COR-L47 (cell line): Measurements from ENCODE around the gene RBM6.
"Not testable (repeated sequence)": the region's sequence is repeated elsewhere in the genome, so short reads cannot be mapped to it uniquely, and the experiment has no call there.

Source experiments
- DNase-seq: peaks from one replicate; lab custom pipeline; 2025; lab: John Stamatoyannopoulos, UW

Gene RBM6

DNA sequence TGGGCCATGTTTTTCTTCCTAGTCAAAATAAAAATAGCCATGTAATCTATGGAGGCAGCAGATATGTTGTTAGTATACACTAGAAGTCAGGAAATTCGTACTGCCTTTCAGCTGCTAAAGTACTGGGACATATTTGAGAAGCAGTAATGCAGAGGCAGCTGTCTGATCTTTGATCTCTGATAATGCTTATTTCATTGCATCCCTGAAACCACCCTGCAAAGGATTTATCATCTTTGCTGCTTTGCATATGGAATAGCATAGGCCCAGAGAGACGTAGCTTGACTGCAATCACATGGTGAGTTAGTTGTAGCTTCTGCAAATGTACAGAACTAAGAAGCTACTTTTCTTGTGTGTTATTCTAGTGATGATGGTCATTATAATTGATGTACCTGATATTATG is 52.4 kb downstream of the RBM6 start:
- no peak for DNase-seq

DNA sequence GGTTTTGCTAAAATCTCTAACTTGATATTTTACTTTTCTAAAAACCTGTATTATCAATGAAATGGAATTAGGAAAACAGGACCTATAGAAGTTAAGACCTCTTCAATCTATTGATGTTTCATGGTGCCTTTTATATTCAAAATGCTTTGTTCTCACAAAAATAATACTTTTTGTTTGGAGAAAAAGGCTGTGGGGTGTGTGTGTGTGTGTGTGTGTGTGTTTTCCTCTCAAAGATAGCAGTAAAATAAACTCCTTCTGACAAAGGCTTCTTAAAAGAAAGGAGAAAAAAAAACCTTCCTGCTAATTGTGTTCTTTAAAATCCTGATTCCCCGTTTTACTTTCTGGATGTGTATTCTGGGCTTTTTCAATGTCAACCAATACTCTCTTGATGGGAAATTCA is 54.5 kb downstream of the RBM6 start:
- no peak for DNase-seq

DNA sequence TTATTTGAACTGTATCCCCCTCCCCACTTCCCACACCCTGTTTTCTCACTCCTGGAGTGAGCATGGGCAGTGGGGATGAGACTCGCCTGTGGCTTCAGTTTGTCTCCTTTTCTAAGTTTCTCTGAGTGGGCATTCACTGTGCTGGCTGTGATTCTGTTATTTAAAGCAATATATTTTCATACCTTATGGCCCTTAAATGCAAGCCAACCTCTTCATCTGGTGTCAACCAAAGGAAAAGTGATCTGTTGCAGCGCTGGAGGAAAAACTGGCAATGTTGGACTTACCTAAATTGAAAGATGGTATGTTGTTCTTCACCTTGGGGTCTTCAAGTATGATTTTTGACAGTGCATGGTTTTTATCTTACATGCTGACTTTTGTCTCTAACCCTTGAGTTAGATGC is 56.1 kb downstream of the RBM6 start:
- DNase-seq, result no peak

DNA sequence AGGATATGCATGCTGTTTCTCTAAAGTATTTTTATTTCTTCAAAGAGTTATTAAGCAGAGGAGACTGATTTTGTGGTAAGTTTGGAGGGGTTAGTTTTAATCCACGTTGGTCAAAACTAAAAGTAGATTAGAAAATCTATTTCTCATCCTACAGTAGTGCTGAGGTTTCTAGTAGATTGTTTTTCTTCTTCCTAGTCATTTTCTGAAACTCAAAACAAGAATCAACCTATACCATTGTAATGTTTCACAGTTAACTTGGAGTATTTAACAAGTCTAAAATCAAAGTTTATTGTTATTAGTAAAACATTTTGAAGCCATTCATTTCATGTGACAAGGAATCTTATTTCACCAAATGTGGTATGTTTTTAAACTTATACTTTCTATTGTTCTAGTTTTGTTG is 57.9 kb downstream of the RBM6 start:
- no peak for DNase-seq

DNA sequence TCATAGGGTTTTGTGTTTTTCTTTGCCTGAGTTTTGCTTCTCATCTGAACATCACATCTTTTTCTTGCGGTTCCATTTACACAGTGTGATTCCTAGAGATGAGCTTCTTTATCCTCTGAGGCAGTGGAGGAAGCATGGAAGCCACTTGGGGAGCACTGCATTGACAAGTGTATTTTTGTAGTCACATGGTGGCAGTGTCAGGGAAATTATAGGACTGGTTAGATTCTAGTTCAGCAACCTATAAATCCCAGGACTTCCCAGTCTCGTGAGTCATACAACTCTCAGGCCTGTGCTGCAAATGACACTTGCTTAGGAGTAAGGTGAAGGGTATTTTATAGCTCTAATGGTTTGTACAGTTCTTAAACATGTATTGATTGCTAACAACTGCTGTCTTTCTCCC is 58.4 kb downstream of the RBM6 start:
- no peak for DNase-seq

DNA sequence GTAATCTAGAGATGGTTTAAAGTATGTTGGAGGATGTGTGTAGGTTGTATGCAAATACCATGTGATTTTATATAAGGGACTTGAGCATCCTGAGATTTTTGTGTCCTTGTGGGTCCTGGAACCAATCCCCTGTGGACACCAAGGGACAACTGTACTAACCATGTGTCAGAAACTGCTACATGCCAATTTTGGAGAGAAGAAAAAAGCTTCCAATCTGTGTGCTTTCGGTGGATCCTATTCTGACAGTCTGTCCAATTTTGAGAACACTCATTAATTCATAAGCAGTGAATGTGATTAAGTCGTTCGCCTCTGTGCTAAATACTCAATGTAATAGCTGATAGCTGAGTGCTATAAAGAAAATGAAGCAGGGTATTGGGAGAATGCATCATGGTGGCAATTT is 61.6 kb downstream of the RBM6 start:
- no peak for DNase-seq

DNA sequence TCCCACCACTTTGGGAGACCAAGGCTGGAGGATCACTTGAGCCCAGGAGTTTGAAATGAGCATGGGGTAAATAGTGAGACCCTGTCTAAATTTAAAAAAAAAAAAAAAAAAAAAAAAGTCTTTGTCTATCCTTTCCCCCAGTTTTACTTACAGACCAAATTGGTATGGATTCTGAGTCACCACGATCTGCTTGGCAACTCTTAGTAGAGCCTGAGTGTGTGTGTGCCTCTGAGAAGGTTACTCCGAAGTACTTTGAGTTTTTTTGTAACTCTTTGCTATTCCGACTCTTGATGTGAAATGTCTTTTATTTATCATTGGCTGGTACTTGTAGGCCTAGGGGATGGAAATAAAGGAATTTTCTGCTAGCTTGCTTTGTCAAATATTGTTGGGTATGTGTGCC is 63.3 kb downstream of the RBM6 start:
- DNase-seq, result no peak

DNA sequence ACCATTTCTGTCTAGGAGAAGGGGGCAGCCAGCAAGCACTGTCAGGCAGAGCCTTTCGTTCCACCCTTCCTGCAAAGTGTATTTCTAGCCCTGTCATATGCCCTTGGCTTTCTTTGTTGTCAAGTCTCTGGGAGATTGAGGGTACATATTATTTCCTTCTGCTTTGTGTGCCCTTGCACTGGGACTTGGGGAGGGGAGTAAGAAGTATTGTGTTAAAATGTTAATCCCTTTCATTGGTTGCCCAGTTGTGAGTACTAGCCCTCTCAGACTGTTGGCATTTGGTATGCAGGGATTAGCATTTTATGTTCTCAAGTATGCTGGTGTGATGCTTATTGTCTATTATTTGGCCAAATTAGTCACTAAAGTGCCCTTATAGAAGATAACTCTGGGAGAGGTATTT is 63.9 kb downstream of the RBM6 start:
- no peak for DNase-seq

DNA sequence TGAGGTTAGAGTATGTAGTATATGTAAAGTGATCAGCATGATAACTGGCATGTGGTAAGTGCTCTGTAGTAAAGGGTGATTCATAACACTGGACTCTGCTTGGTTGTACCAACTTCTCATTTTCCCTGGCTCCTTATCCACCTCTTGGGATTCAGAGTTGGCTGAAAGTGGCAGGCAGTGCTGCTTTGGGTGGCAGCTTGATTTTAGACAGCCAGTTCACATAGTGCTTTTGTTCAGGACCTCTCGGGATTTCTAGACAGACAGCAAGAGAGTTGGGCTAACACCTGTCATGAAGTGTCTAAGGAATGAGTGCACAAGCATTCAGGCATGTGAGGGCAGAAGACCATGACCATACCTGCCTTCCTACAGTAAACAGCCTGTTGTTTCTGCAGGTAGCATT is 69.0 kb downstream of the RBM6 start:
- no peak for DNase-seq

DNA sequence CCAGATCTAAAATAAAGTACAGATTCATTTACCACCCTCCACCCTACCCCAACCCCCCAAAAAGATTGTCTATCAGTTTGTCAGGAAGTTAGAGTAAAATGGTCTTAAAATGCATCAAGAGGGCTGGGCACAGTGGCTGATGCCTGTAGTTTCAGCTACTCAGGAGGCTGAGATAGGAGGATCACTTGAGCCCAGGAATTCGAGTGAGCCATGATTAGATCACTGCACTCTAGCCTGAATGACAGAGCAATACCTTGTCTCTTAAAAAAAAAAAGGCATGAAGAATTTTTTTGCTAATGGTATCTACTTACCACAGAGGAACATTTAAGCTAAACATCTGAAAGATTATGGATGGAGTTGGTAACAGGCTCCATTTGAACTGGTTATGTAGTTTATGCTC is 71.0 kb downstream of the RBM6 start:
- DNase-seq, result no peak

DNA sequence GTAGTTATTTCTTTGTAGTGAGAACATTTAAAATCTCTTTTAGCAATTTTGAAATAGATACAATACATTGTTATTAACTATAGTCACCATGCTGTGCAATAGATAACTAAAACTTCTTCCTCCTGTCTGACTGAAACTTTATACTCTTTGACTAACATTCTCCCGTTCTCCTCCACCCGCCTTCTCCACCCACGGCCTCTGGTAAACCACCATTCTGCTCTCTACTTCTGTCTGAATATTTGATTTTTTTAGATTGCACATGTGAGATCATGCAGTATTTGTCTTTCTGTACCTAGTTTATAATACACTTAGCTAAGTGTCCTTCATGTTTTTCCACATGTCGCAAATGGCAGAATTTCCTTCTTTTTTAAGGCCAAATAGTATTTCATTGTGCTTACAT is 76.0 kb downstream of the RBM6 start:
- DNase-seq, result no peak

DNA sequence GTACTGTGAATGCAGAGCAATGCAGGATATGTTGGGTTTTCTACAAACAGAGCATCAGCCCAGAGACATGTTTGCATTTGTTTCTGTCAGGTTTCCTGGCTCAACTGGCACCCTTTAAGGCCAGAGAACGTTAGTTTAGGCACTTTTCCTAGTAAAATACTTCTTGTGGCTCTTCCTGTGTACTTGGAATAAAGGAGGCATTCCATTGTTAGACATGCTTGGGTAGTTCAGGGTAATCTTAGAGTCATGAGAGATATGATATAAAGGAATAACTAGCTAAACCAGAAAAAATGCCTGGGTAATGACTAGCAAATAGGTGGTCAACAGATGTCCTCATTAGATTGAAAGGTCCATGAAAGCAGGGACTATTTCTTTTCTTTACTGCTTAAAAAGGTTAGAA is 88.4 kb downstream of the RBM6 start:
- no peak for DNase-seq

DNA sequence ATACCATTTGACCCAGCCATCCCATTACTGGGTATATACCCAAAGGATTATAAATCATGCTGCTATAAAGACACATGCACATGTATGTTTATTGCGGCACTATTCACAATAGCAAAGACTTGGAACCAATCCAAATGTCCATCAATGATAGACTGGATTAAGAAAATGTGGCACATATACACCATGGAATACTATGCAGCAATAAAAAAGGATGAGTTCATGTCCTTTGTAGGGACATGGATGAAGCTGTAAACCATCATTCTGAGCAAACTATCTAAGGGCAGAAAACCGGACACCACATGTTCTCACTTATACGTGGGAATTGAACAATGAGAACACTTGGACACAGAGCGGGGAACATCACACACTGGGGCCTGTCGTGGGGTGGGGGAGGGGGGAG is 91.3 kb downstream of the RBM6 start:
- DNase-seq, result not testable (repeated sequence)

DNA sequence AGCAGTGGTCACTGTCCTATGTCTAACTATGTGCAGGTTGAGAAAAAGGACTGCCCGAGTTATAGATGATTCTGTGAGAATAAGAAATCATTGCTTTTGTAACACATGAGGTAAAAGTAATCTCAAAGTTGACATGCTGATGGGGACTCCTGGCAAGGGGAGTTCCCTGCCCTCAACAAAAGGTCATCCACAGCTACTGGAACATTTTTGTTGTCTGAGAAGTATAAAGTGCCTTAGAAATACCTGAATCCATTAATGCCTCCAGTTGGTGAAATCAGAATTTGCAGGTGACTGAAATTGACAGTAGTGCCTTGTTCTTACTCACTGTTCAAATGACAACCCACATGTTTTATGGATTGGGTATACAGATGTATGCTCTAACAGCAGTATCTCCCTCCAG is 105.0 kb downstream of the RBM6 start:
- DNase-seq, result no peak

DNA sequence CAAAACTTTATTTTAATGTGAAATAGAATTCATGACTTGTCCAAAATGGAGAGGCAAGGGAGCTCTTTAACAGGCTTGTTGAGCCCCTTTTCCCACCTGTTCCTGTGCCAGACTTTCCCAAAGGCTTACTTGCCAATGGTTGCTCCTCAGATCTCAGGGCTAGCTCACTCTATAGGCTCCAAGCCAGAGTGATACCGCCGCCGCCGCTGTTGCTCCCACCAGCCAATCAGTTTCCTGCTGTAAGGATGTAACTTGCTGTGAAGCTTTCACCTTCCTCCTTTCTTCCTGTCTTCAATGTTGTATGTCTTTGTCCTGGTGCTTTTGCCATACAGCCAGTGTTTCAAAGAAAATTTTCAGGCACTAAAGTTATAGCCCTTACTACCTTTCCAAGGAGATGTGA is 107.5 kb downstream of the RBM6 start:
- DNase-seq, result no peak

DNA sequence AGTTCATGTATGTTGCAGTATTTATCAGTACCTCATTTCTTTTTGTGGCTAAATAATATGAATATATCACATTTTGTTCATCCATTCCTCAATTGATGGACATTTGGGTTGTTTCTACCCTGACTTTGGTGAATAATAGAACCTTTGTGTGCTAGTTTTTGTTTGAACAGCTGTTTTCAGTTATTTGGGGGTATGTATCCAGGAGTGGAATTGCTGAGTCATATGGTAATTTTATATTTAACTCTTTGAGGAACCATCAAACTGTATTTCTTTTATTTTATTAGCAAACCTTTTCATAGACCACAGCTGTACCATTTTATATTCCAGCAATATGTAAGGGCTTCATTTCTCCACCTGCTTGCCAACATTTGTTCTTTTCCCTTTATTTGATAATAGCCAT is 110.4 kb downstream of the RBM6 start:
- no peak for DNase-seq

DNA sequence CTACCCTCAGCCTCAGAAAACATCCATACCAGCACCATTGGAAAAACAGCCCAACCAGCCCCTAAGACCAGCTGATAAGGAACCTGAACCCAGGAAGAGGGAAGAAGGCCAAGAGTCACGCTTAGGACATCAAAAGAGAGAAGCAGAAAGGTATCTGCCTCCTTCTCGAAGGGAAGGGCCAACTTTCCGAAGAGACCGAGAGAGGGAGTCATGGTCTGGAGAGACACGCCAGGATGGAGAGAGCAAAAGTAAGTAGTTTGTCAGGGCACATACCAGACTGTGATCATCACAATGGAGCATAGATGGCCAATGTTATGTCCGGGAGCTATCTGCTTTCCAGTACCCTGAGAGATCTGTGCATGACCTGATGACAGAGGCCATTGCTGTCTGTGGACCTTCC is 117.8 kb downstream of the RBM6 start:
- DNase-seq, result no peak

DNA sequence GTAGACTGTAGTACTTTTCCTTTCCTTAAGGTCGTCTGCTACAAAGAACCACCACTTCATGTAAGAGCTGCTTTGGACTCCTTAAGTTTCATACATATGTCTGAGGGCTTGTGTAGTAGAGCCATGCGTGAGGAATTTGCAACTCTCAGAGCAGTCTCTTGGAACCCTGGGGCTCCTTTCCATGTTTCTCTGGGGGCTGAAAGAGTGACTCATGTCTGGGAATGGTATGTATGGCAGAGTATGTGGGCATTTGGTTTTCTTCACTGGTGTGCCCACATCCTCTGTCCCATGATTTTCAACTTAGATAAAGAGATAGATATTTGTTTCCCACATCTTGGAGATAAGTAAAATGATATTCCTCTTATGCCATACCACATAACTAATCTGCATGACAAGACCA is 128.2 kb downstream of the RBM6 start:
- no peak for DNase-seq

DNA sequence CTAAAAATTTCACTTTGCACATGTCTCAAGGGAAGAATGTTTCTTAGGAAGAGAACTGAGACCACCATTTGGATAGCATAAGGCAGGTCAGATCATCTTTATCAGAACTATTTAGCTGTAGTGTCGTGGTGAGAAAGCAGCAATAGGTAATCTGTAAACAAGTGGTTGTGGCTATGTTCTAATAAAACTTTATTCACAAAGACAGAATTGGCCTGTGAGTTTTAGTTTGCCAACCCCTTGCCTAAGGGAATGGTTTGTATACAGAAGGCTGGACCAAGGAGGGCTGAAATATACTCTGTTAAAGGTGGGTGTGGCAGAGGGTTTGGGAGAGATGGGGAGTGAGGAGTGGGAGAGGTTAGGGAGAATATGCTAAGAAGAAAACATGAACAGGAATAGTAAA is 138.1 kb downstream of the RBM6 start:
- no peak for DNase-seq

DNA sequence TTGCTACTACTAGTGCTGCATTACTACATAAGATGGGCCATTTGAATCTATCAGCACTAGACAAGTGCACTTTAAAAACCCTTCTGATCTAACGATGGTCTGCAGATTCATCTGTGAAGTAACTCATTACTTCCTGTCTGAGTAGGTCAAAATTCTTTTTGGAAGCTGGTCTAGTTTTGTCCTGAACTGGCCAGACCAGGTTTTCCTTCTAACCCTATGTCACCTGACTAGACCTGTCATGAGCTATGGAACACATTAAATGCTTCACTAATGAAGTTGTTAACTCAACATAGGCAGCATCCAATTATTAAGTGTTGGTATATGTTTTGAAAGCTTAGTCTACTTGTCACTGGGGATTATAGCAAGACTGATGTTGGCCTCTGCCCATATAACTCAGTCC is 138.7 kb downstream of the RBM6 start:
- no peak for DNase-seq

DNA sequence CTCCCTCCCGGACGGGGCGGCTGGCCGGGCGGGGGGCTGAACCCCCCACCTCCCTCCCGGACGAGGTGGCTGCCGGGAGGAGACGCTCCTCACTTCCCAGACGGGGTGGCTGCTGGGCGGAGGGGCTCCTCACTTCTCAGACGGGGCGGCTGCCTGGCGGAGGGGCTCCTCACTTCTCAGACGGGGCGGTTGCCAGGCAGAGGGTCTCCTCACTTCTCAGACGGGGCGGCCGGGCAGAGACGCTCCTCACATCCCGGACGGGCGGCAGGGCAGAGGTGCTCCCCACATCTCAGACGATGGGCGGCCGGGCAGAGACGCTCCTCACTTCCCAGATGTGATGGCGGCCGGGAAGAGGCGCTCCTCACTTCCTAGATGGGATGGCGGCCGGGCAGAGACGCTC is 145.0 kb downstream of the RBM6 start:
- not testable (repeated sequence) for DNase-seq

DNA sequence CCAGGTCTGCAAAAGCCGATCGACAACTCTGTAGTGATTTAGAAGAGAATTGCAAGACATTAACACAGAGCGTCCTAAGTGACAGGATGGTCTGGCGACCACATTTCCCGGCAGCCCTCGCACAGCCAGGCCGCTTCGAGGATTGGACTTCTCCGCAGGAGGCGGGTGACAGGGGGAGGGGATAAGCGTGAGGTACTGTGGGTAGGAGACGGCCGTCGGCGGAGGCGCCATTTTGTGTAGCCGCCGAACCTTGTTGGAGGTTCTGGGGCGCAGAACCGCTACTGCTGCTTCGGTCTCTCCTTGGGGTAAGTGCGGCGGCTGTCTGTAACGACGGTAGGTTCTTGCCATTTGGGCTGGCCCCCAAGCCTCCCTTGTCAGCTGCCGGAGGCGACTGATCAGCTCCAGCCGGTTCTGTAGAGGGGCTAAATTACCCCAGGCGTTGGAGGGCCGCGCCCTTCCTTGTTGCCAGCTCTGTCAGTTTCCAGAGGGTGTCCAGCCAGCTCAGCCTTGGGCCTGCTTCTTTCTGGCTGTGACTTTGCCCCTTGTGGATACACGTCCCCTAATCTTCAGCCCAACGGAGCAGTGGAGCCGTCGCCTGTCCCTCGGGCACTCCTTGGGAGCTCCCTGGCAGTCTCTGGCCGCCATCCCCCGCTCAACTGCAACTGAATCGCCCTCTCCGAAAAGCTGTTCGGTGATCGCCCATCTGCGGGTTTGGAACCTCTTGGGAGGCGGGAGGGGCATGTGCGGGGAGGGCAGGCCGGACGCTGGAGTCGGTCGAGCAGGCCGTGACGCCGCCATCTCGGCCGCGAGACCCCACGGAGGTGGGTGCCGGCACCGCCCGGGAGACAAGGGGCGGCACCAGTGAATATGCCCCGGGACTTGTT is 149.0 kb downstream of the RBM6 start, which contains the start of gene RBM5:
TSS of gene RBM5 (plus strand) at position 195 of the 884 bp plus-strand sequence. CDS start 1,516 bp downstream, outside the sequence.
- DNase-seq, result peak; percentile 60

DNA sequence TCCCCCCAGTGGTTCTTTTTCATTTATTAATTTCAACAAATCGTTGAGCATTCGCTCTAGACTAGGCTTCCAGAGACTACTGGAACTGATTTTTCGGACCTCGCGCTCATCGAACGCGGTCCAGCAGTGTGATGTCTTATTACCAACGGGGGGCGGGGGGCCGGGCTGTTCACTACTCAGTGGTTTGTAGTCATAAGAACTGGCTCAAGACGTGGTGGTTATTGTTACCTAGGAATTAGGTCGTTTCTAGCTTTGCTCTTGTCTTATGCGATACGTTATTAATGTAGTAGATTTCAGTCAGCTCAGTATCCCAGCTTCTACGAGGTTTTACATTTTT is 149.6 kb downstream of the RBM6 start:
- no peak for DNase-seq

DNA sequence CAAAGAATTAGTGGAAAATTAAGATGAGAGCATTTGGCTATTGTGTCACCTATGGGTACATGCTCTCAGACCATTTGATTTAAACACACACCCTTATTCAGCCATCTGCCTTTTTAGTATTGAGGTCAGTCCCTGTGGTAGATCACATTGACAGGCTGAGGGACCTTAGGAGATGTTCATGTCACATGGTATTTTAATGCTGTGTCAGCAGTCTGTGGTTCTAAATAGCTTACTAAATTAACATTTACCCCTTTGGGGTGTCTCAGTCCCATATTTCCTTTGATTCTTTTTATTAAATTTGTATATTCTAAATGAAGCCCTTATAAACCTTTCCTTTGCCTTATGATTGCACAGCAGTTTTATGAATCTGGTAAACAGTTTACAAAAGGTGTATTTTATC is 151.0 kb downstream of the RBM6 start:
- no peak for DNase-seq
